Liver (tissue), 3 donors: ENCODE results near the gene ARID5B.

ENCODE experiments used
- GABPA ChIP-seq, 2 donors: IDR thresholded peaks in 1 of 2; conservative IDR thresholded peaks in 1 of 2; 2 replicates each; pipeline ENCODE4 v1.6.1; 2016; ENCODE audit warnings: antibody characterized with exemption in 2 of 2, mild to moderate bottlenecking in 1 of 2, moderate library complexity in 1 of 2
- HNF4A ChIP-seq, 2 donors: conservative IDR thresholded peaks; 2 replicates each; pipeline ENCODE4 v1.6.1; 2016; ENCODE audit warnings: antibody characterized with exemption in 2 of 2, mild to moderate bottlenecking in 2 of 2
- HNF4G ChIP-seq: IDR thresholded peaks from 2 replicates; pipeline ENCODE4 v1.6.1; 2016; ENCODE audit warnings: antibody characterized with exemption
- NR2F2 ChIP-seq: IDR thresholded peaks from 2 replicates; pipeline ENCODE4 v1.6.1; 2016; ENCODE audit warnings: antibody characterized with exemption
- RAD21 ChIP-seq, 2 donors: IDR thresholded peaks; 2 replicates each; pipeline ENCODE4 v1.6.1; 2016; ENCODE audit warnings: antibody characterized with exemption in 2 of 2, mild to moderate bottlenecking in 2 of 2
- TAF1 ChIP-seq: conservative IDR thresholded peaks from 2 replicates; pipeline ENCODE4 v1.6.1; 2016; ENCODE audit warnings: antibody characterized with exemption, mild to moderate bottlenecking
- YY1 ChIP-seq: IDR thresholded peaks from 2 replicates; pipeline ENCODE4 v1.6.1; 2016; ENCODE audit warnings: antibody characterized with exemption, mild to moderate bottlenecking
- TF ChIP-seq, protein P1 (sequence below): IDR thresholded peaks from 2 replicates; pipeline ENCODE4 v1.6.1; 2016; ENCODE audit warnings: antibody characterized with exemption
- TF ChIP-seq, protein P2 (sequence below): fragments of 150-350 bp; IDR thresholded peaks from 2 replicates; pipeline ENCODE4 v1.5.1; 2017; ENCODE audit warnings: improper control_type of control experiment, low read depth, low read length; ENCODE audit not compliant: missing input control
- TF ChIP-seq, protein P3 (sequence below): IDR thresholded peaks from 2 replicates; pipeline ENCODE4 v1.6.1; 2016; ENCODE audit warnings: antibody characterized with exemption, mild to moderate bottlenecking
- TF ChIP-seq, protein P4 (sequence below): IDR thresholded peaks from 2 replicates; pipeline ENCODE4 v1.6.1; 2016; ENCODE audit warnings: antibody characterized with exemption
- donor health status: healthy.
- donor health status: healthy.

DNA sequence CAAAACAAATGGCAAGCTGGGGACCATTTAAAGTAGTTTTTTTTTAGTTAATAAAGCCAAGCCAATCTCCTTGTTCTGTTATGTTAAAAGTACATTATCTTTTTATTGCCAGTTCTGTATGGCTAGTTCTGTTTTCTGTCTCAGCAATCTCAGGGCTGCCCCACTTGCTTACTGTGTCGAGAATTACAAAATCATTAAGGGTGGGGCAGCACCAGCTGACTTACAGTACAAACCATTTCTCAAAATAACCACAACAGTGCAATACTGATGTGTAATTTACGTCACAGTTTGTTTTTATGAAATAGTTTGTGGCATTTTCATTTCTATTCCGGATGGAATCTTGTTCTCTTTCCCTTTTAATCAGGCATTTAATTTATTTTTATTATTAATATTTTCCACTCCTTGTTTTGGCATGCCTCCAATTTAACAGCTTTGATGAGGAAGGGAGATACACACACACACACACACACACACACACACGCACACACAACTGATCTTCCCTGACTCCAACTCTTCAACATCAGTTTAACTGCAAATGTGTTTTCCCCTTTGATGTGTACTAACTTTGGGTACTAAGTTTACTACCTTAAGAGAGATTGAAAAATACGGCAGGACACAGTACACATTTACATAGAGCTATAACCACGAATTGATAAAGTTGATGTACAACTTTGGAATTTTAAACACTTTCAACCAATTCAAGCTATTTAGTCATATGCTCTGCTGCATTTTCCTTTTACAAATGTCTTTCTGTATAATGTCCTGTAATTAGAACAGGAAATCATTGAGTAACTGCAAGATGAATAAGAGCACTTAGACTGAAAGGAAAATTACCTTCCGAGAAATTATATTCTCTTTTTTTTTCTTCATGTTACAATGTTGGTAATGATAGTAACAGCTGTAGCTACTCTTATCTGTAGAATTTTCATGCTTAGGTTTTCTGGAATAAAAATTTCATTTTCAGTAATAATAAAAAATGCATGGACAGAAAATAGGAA lies 91.5 kb downstream of the ARID5B start:
- TF ChIP-seq, protein P1, sequence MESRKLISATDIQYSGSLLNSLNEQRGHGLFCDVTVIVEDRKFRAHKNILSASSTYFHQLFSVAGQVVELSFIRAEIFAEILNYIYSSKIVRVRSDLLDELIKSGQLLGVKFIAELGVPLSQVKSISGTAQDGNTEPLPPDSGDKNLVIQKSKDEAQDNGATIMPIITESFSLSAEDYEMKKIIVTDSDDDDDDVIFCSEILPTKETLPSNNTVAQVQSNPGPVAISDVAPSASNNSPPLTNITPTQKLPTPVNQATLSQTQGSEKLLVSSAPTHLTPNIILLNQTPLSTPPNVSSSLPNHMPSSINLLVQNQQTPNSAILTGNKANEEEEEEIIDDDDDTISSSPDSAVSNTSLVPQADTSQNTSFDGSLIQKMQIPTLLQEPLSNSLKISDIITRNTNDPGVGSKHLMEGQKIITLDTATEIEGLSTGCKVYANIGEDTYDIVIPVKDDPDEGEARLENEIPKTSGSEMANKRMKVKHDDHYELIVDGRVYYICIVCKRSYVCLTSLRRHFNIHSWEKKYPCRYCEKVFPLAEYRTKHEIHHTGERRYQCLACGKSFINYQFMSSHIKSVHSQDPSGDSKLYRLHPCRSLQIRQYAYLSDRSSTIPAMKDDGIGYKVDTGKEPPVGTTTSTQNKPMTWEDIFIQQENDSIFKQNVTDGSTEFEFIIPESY = no peak
- TF ChIP-seq RAD21 (IDR thresholded peaks at IDR 0.05) = no peak
- TF ChIP-seq, protein P2, sequence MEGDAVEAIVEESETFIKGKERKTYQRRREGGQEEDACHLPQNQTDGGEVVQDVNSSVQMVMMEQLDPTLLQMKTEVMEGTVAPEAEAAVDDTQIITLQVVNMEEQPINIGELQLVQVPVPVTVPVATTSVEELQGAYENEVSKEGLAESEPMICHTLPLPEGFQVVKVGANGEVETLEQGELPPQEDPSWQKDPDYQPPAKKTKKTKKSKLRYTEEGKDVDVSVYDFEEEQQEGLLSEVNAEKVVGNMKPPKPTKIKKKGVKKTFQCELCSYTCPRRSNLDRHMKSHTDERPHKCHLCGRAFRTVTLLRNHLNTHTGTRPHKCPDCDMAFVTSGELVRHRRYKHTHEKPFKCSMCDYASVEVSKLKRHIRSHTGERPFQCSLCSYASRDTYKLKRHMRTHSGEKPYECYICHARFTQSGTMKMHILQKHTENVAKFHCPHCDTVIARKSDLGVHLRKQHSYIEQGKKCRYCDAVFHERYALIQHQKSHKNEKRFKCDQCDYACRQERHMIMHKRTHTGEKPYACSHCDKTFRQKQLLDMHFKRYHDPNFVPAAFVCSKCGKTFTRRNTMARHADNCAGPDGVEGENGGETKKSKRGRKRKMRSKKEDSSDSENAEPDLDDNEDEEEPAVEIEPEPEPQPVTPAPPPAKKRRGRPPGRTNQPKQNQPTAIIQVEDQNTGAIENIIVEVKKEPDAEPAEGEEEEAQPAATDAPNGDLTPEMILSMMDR = no peak
- TF ChIP-seq, protein P3, sequence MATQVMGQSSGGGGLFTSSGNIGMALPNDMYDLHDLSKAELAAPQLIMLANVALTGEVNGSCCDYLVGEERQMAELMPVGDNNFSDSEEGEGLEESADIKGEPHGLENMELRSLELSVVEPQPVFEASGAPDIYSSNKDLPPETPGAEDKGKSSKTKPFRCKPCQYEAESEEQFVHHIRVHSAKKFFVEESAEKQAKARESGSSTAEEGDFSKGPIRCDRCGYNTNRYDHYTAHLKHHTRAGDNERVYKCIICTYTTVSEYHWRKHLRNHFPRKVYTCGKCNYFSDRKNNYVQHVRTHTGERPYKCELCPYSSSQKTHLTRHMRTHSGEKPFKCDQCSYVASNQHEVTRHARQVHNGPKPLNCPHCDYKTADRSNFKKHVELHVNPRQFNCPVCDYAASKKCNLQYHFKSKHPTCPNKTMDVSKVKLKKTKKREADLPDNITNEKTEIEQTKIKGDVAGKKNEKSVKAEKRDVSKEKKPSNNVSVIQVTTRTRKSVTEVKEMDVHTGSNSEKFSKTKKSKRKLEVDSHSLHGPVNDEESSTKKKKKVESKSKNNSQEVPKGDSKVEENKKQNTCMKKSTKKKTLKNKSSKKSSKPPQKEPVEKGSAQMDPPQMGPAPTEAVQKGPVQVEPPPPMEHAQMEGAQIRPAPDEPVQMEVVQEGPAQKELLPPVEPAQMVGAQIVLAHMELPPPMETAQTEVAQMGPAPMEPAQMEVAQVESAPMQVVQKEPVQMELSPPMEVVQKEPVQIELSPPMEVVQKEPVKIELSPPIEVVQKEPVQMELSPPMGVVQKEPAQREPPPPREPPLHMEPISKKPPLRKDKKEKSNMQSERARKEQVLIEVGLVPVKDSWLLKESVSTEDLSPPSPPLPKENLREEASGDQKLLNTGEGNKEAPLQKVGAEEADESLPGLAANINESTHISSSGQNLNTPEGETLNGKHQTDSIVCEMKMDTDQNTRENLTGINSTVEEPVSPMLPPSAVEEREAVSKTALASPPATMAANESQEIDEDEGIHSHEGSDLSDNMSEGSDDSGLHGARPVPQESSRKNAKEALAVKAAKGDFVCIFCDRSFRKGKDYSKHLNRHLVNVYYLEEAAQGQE = no peak
- TF ChIP-seq, protein P4, sequence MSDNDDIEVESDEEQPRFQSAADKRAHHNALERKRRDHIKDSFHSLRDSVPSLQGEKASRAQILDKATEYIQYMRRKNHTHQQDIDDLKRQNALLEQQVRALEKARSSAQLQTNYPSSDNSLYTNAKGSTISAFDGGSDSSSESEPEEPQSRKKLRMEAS = no peak
- TF ChIP-seq TAF1 = no peak
- no peak for TF ChIP-seq HNF4G
- TF ChIP-seq HNF4A (conservative IDR thresholded peaks at IDR 0.05) = no peak
- no peak for TF ChIP-seq NR2F2
- TF ChIP-seq GABPA (IDR thresholded peaks at IDR 0.05 in 1 of 2, conservative IDR thresholded peaks at IDR 0.05 in 1 of 2) = no peak
- TF ChIP-seq YY1 = no peak
